Common myeloid progenitor, CD34-positive (primary cell): ENCODE results near the gene PRKCE.

Experiments
- CTCF ChIA-PET: fragments of 350-600 bp; sonication (Branson Sonifier 250); formaldehyde crosslinking; loops from one replicate; lab custom pipeline; 2021; ENCODE audit warnings: antibody characterized with exemption; lab: Charles Lee
- POLR2A ChIA-PET: fragments of 350-600 bp; sonication (Branson Sonifier 250); formaldehyde crosslinking; loops from one replicate; lab custom pipeline; 2021; ENCODE audit warnings: antibody characterized with exemption; lab: Charles Lee
- DNase-seq, 3 donors: peaks; one replicate each; pipeline versions ENCODE4 v3.0.0 to v3.0.0-alpha.2; 2013
- H3K27ac ChIP-seq, 2 experiments: 1 replicate in 1 of 2; 2 replicates in 1 of 2; pipeline ENCODE4 v1.7.0; 2013; ENCODE audit warnings: inconsistent platforms in 2 of 2, low read length in 2 of 2, mild to moderate bottlenecking in 2 of 2, low read depth in 1 of 2, moderate library complexity in 1 of 2; ENCODE audit not compliant: severe bottlenecking in 2 of 2, insufficient read depth in 1 of 2, poor library complexity in 1 of 2
- H3K27me3 ChIP-seq, 5 experiments: replicated peaks in 2 of 5; 1 replicate in 3 of 5; 2 replicates in 2 of 5; pipeline versions ENCODE4 v1.6.1 to v1.7.0; 2013; ENCODE audit warnings: low read length in 4 of 5, mild to moderate bottlenecking in 2 of 5, moderate library complexity in 2 of 5, inconsistent platforms in 1 of 5; ENCODE audit not compliant: insufficient read depth in 5 of 5, control insufficient read depth in 4 of 5
- H3K36me3 ChIP-seq, 4 experiments: 1 replicate in 2 of 4; 2 replicates in 2 of 4; pipeline versions ENCODE4 v1.6.1 to v1.7.0; 2013; ENCODE audit warnings: low read length in 3 of 4, control low read depth in 1 of 4, mild to moderate bottlenecking in 1 of 4; ENCODE audit not compliant: control insufficient read depth in 4 of 4, insufficient read depth in 4 of 4
- H3K4me1 ChIP-seq, 4 experiments: 1 replicate in 3 of 4; 2 replicates in 1 of 4; pipeline versions ENCODE4 v1.6.1 to v1.7.1; 2013; ENCODE audit warnings: low read length in 3 of 4, mild to moderate bottlenecking in 3 of 4, control low read depth in 1 of 4, inconsistent platforms in 1 of 4, moderate library complexity in 1 of 4; ENCODE audit not compliant: control insufficient read depth in 4 of 4, insufficient read depth in 4 of 4; ENCODE audit errors: control extremely low read depth in 1 of 4
- H3K4me3 ChIP-seq, 7 experiments: 1 replicate in 4 of 7; 2 replicates in 3 of 7; pipeline versions ENCODE4 v1.5.1 to v1.7.0; 2013; ENCODE audit warnings: mild to moderate bottlenecking in 7 of 7, low read length in 6 of 7, moderate library complexity in 6 of 7, inconsistent platforms in 2 of 7, low read depth in 2 of 7, control low read depth in 1 of 7; ENCODE audit not compliant: insufficient read depth in 4 of 7, control insufficient read depth in 1 of 7; ENCODE audit errors: extremely low read depth in 1 of 7
- H3K9me3 ChIP-seq, 5 experiments: 1 replicate in 4 of 5; 2 replicates in 1 of 5; pipeline versions ENCODE4 v1.6.1 to v1.7.1; 2013; ENCODE audit warnings: low read length in 4 of 5, mild to moderate bottlenecking in 2 of 5, inconsistent platforms in 1 of 5, low read depth in 1 of 5, moderate library complexity in 1 of 5; ENCODE audit not compliant: control insufficient read depth in 4 of 5, insufficient read depth in 2 of 5; ENCODE audit errors: control extremely low read depth in 1 of 5
- WGBS: methylation state at CpG from one replicate; pipeline ENCODE4 v1.1.5; 2013; ENCODE audit not compliant: insufficient coverage; 5-methylcytosine and 5-hydroxymethylcytosine counted together

Gene PRKCE

GRCh38 chr2:45617496-45617895 lies 34.0 kb upstream of the PRKCE start:
- WGBS = no CpG with 5 or more reads among the region's 2 CpGs
- no peaks in the 10 kb centered on the region for H3K27me3 ChIP-seq
- H3K9me3 ChIP-seq = no peaks in the 10 kb centered on the region
- no peak overlapping the region for H3K27ac ChIP-seq
- ChIA-PET POLR2A (no interaction called here), CTCF (interaction anchor here (0.9 to 1.2 kb wide), 2 partner anchors 21 to 25 kb away, joined by 4 read pairs; no protein-coding TSS in a partner anchor)
- DNase-seq = no peak
- peaks cover 0 to under 1% (median 0%) of the 10 kb centered on the region in 4 experiments for H3K4me1 ChIP-seq
- no peak overlapping the region for H3K4me3 ChIP-seq
- no peaks in the 10 kb centered on the region for H3K36me3 ChIP-seq

GRCh38 chr2:45622336-45623075 lies 29.0 kb upstream of the PRKCE start:
- WGBS = 100% methylated on average over 1 of the region's 6 CpGs
- no peak overlapping the region for H3K4me3 ChIP-seq
- no peaks in the 10 kb centered on the region for H3K4me1 ChIP-seq
- ChIA-PET POLR2A (no interaction called here), CTCF (no interaction called here)
- no peak for DNase-seq
- H3K27ac ChIP-seq = no peak overlapping the region
- H3K9me3 ChIP-seq = no peaks in the 10 kb centered on the region
- H3K27me3 ChIP-seq = no peaks in the 10 kb centered on the region
- no peaks in the 10 kb centered on the region for H3K36me3 ChIP-seq

- H3K27ac ChIP-seq = no peak overlapping the region
- WGBS = 98% methylated on average over 3 of the region's 3 CpGs
- no peak for DNase-seq
- H3K4me1 ChIP-seq = no peaks in the 10 kb centered on the region
- ChIA-PET POLR2A (no interaction called here), CTCF (no interaction called here)
- no peaks in the 10 kb centered on the region for H3K27me3 ChIP-seq
- H3K36me3 ChIP-seq = no peaks in the 10 kb centered on the region
- H3K9me3 ChIP-seq = no peaks in the 10 kb centered on the region
- no peak overlapping the region for H3K4me3 ChIP-seq
Observed at GRCh38 chr2:45623098-45623497, 28.4 kb upstream of the PRKCE start.

GRCh38 chr2:45625824-45626223 lies 25.7 kb upstream of the PRKCE start:
- Histone ChIP-seq H3K27me3 (no peaks in the 10 kb centered on the region), H3K4me3 (no peak overlapping the region), H3K27ac (no peak overlapping the region), H3K9me3 (no peaks in the 10 kb centered on the region), H3K4me1 (no peaks in the 10 kb centered on the region), H3K36me3 (no peaks in the 10 kb centered on the region)
- ChIA-PET POLR2A (no interaction called here), CTCF (interaction anchor here (1.1 to 1.2 kb wide), 2 partner anchors 24 to 28 kb away, joined by 3 read pairs; no protein-coding TSS in a partner anchor)
- DNase-seq = no peak

GRCh38 chr2:45626387-45627221 lies 24.9 kb upstream of the PRKCE start:
- Histone ChIP-seq H3K27me3 (no peaks in the 10 kb centered on the region), H3K36me3 (no peaks in the 10 kb centered on the region), H3K27ac (no peak overlapping the region), H3K9me3 (no peaks in the 10 kb centered on the region), H3K4me1 (no peaks in the 10 kb centered on the region), H3K4me3 (no peak overlapping the region)
- CTCF ChIA-PET = interaction anchor here (1.2 to 1.5 kb wide), 2 partner anchors 12 to 23 kb away, joined by 3 to 4 read pairs; no protein-coding TSS in a partner anchor
- WGBS = 91% methylated on average over 7 of the region's 8 CpGs
- DNase-seq = no peak
- POLR2A ChIA-PET = no interaction called here

GRCh38 chr2:45627911-45628310 lies 23.6 kb upstream of the PRKCE start:
- no peaks in the 10 kb centered on the region for H3K36me3 ChIP-seq
- H3K4me3 ChIP-seq = no peak overlapping the region
- DNase-seq = no peak
- no peaks in the 10 kb centered on the region for H3K27me3 ChIP-seq
- no peak overlapping the region for H3K27ac ChIP-seq
- CTCF ChIA-PET = interaction anchor here (1.5 kb wide), 1 partner anchor 11 kb away, joined by 4 read pairs; no protein-coding TSS in a partner anchor
- POLR2A ChIA-PET = no interaction called here
- no peaks in the 10 kb centered on the region for H3K4me1 ChIP-seq
- no CpG with 5 or more reads among the region's 1 CpG for WGBS
- H3K9me3 ChIP-seq = no peaks in the 10 kb centered on the region

- Histone ChIP-seq H3K9me3 (no peaks in the 10 kb centered on the region), H3K4me1 (no peaks in the 10 kb centered on the region)
Observed at GRCh38 chr2:45629971-45630370, 21.5 kb upstream of the PRKCE start.

More at GRCh38 chr2:45629971-45630370, 21.5 kb upstream of the PRKCE start:
- no peak overlapping the region for H3K27ac ChIP-seq
- no CpG with 5 or more reads among the region's 1 CpG for WGBS
- POLR2A ChIA-PET = no interaction called here
- no peaks in the 10 kb centered on the region for H3K27me3 ChIP-seq
- H3K4me3 ChIP-seq = no peak overlapping the region
- CTCF ChIA-PET = interaction anchor here (1.2 kb wide), 1 partner anchor 33 kb away, joined by 4 read pairs; no protein-coding TSS in a partner anchor
- no peaks in the 10 kb centered on the region for H3K36me3 ChIP-seq
- no peak for DNase-seq
